NCI-H524 (cell line): Measurements from ENCODE around the gene HSF2.
A peak's percentile ranks its signal among the peaks of the same experiment; 100 is the strongest.
"Not testable (repeated sequence)": the region's sequence is repeated elsewhere in the genome, so short reads cannot be mapped to it uniquely, and the experiment has no call there.

Experiments
- DNase-seq, 2 experiments: peaks; one replicate each; lab custom pipeline; 2025; lab: John Stamatoyannopoulos, UW

Gene HSF2

GRCh38 chr6:122452509-122452908 is 53.1 kb downstream of the HSF2 start:
- DNase-seq: no peak

- no peak for DNase-seq
Measured at GRCh38 chr6:122454673-122455072, 55.2 kb downstream of the HSF2 start.

DNA sequence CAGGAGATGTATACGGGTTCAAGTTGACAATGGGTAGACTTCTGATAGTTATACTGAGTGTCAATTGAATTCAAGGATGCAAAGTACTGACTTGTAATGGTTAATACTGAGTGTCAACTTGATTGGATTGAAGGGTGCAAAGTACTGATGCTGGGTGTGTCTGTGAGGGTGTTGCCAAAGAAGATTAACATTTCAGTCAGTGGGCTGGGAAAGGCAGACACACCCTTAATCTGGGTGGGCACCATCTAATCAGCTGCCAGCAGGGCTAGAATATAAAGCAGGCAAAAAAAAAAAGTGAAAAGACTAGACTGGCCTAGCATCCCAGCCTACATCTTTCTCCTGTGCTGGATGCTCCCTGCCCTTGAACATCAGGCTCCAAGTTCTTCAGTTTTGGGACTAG is 55.7 kb downstream of the HSF2 start:
- not testable (repeated sequence) for DNase-seq

- DNase-seq: no peak
Measured at GRCh38 chr6:122458087-122458486, 58.6 kb downstream of the HSF2 start.

DNA sequence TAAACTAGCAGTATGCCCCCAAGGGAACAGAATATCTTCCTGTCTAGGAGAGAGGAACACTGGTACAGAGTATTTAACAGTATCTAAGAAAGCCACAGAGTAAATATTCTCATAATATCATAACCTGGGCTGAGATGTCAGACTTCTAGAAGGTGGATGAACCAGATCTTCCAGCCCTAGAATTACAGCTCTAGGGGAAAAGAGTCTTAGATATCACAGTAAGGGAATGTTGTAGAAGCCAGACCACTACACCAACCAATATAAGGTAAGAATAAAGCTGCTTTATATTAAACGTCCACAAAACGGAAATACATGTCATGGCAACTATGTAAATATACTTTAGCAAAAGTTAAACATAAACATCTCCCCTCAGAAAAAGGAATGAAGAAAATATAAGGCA is 59.8 kb downstream of the HSF2 start:
- DNase-seq: no peak

GRCh38 chr6:122459865-122460416 is 60.5 kb downstream of the HSF2 start:
- DNase-seq: not testable (repeated sequence)

GRCh38 chr6:122461885-122462284 is 62.4 kb downstream of the HSF2 start:
- no peak for DNase-seq

- peak; percentile 84 to 92 for DNase-seq
Measured at GRCh38 chr6:122471107-122472021, 71.9 kb downstream of the HSF2 start, which contains the start of gene SERINC1. SERINC1 (minus strand) TSS chr6:122471807; CDS start chr6:122471737, 70 bp downstream.

- DNase-seq: no peak
Measured at GRCh38 chr6:122472022-122472340, 72.5 kb downstream of the HSF2 start.

- peak in 1 of 2 experiments; percentile 38 for DNase-seq
Measured at GRCh38 chr6:122476131-122476530, 76.7 kb downstream of the HSF2 start.

- no peak for DNase-seq
Measured at GRCh38 chr6:122482750-122483080, 83.3 kb downstream of the HSF2 start.
